HG02885 (cell line): Measurements from ENCODE around the gene OTOF.

Experiments
- ATAC-seq: cut with Tn5 transposase; IDR thresholded peaks from one replicate; pipeline ENCODE4 v1.9.1; 2021; ENCODE audit warnings: mild to moderate bottlenecking; ENCODE audit not compliant: unreplicated experiment, poor library complexity

Gene OTOF

GRCh38 chr2:26466662-26467310 is 11.1 kb downstream of the OTOF start:
- no peak for ATAC-seq

GRCh38 chr2:26465981-26466471 is 11.9 kb downstream of the OTOF start:
- no peak for ATAC-seq

DNA sequence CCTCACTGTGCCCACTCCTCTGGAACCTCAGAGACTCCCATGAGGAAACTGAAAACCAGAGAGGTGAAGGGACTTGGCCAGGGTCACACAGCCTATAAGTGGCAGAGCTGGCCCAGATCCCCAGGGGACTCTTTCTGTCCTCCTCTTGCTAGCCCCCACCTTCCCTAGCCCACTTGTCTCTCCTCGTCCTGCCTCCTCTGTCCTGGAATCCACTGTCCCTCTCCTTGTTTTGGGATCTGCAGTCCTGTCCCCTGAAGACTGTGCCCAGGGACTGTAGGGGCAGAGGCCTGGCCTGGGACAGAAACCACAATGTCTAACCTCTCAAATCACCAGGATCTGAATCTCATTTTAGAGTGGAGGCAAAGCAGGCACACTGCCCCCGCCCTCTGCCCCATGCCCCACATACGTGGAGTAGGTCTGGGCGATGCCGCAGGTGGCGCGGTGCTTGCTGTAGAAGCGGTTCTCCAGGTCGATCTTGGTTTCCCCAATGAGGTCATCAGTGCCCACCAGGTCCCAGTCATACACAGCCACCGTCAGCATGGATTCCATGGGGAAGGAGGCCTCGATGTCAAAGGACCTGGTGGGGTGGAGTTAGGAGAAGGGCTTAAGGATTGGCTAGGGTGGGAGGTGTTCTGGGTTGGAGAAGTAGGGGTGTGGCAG is 12.5 kb downstream of the OTOF start:
- ATAC-seq = no peak

- ATAC-seq = no peak
Observed at GRCh38 chr2:26464390-26465265, 13.3 kb downstream of the OTOF start.

DNA sequence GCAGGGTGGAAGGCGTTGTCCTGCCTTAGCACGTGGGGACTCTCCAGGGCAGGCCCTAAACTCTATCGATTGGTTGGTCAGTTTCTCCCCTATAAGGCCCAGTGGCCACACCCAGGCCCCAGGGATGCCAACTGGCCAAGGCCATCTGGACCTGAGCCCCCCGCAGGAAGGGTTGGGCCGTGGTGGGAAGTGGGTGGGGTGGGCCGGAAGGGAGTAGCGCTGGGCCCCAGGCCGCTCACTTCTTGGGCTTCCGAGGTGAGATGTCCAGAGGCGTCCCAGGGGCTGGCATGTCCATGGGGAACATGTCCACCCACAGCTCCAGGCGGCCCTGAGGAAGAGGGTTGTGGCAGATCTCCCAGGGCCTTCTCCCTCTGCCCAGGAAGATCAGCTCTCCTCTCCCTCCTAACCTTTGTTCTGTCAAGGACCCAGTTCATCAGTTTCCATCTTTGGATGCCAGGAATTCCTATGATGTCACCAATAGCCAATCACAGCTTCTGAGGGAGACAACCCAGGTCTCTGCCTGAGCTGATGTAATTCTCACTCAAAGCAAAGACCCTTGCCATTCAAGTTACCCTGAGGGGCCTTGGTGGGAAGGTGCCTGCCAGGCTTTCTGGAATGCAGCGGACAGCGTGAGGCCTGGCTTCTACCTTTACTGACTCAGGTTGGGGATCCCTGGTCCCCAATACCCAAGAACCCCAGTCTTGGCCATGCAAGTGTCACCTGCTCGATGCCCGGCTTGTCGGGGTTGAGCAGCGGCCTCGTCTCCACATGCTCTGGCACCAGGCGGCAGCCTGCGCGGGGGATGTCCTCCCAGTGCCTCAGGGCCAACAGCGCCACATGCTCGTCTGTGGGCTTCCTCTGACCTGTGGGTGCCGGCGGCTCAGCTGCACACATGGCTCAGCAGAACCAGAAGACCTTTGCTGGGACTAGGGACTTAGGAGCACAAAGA is 14.4 kb downstream of the OTOF start:
- ATAC-seq = no peak

- ATAC-seq = no peak
Observed at GRCh38 chr2:26462511-26463243, 15.2 kb downstream of the OTOF start.

DNA sequence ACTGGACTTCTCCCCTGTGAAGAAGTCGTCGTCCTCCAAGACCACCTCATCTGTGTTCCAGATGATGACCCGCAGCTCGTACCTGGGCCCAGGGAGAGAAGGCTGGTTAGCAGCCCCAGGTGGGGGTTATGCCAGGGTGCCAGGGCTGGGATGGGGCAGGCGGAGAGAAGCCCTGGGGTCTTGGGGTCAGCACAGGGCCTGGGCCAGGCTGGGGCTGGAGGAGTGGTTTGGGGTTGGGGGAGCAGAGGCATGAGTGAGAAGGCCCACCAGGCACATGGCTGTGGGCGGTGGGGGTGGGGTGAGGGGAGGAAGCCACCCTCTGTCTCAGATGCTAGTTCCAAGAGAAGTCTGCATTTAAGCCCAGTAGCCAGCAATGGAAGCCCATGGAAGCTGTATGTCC is 15.8 kb downstream of the OTOF start:
- no peak for ATAC-seq

- ATAC-seq = no peak
Observed at GRCh38 chr2:26461601-26462023, 16.3 kb downstream of the OTOF start.

GRCh38 chr2:26460613-26461031 is 17.3 kb downstream of the OTOF start:
- ATAC-seq = no peak

- ATAC-seq = no peak
Observed at GRCh38 chr2:26459991-26460612, 17.8 kb downstream of the OTOF start.

DNA sequence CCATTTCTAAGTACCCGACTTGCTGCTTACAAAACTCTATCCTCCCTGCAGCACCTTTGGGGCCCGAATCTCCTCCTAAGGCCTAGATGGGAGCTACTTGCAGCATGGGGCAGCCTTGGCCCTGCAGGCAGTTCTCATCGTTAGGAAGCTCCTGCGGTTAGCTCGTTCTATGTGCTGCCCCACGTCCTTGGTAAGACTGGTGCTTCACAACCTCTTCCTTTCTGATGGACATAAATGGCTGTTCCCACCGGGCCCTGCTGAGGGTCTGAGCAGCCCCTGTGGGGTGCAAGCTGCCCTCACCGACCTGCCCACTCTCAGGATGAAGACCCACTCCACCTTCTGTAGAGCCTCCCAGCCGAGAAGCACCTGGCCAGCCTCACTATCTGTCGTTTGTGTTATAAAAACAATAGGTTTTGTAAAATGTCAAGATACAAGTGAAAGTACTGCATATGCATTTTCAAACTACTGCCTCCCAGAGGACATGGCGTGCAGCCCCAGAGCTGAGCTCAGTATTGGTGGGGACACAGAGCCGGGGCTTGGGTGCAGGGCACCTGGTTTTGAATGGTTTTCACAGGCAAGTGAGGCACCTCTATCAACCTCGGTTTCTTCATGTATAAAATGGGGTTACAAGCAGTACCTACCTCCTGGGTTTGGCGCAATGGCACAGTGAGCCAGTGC is 19.4 kb downstream of the OTOF start:
- ATAC-seq = no peak

DNA sequence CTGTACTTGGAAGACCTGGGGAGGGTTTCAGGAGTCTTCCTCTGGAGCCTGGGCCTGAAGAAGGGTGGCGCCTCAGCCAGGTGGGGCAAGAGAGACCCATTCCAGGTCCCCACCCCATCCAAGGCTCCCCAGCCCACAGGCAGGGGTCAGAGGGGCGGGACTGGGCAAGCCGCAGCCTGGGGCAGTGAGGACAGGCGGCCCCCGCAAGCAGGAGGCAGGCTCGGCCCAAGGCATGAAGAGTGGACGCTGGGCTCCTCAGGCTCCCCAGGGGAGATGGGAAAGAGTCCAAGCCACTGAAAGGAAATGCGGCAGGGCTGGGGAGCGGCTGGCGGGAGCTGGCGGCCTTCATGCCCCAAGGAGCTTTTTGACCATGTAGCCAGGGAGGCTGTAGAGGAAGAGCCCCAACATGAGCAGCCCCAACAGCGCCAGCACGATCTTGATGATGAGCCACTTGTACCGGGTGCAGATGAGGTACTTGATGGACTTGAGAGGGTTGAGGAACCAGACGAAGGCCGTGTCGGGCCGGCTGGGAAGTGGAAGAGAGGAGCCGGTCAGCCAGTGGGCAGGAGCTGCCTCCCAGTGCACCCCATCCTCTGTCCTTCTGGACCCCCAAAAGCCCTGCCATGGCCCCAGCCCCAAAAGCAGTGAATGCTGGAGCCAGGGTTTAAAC is 20.1 kb downstream of the OTOF start:
- ATAC-seq = no peak

- ATAC-seq = no peak
Observed at GRCh38 chr2:26457251-26457666, 20.7 kb downstream of the OTOF start.

DNA sequence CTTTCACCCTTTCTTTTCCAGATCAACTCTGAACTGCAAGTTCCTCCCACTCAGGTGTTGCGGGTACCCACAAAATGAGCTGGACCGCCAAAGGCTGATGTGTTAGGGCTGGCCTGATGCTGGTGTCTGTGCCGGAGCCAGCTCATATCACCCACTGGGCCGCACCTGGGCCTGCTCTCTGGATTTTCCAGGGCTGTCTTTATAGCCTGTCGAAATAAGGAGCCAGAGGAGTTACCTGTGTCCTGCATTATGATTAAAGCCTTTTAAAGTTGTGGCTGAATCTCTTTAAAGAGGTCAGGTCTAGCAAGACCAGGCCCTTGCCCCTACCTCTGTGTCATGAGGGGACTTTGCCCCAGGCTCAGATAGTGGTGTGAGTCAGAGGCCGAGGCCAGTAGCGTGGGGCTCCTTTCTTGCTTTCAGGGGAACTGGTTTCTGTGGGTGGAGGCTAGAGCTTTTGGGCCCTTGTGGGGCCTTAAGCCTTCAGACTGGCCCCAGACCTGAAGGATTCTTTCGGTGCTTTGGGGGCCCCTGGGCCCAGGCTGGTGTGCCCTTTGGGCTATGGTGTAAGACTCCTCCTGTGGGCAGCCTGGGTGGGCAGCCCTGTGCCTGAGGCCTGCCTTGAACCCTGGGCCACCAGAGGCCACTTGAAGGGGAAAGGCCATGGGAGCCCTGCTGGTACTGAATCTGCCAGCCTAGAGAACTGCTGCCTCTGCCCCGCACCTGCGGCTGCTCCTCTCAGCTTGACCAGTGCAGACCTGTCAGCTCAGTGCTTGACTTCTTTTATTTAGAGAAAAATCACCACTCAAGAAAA is 21.3 kb downstream of the OTOF start:
- ATAC-seq = no peak

GRCh38 chr2:26455670-26456439 is 22.1 kb downstream of the OTOF start:
- no peak for ATAC-seq

- no peak for ATAC-seq
Observed at GRCh38 chr2:26455037-26455669, 22.8 kb downstream of the OTOF start.
